K562 (cell line): Measurements from ENCODE around the gene VTCN1. TPM values are rescaled to one million over a fixed set of nuclear protein-coding genes. Genes with fewer than 3 reads are reported as not detected.

ENCODE experiments used
- ATAC-seq: fragments of 200-7000 bp; cut with Tn5 transposase; 3 replicates; pipeline ENCODE4 v1.9.1; 2020; ENCODE audit warnings: moderate library complexity
- BruUV-seq: library from RNA; stranded (reverse); fragments of 400-500 nt; replicated peaks from 2 replicates; lab custom pipeline; 2021; lab: Mats Ljungman, UMichigan
- CTCF ChIA-PET: fragments of 300-600 bp; formaldehyde crosslinking; extraction: SDS; loops from one replicate; lab custom pipeline; 2021; ENCODE audit warnings: low intra/inter-chr PET ratio; lab: Yijun Ruan, JAX
- POLR2A ChIA-PET: fragments of 300-600, 350-650 bp; sonication (Branson Sonifier 250); formaldehyde crosslinking; extraction: SDS; loops from one replicate; lab custom pipeline; 2021; ENCODE audit warnings: antibody characterized with exemption, inconsistent platforms; lab: Yijun Ruan, JAX
- DNase-seq, 4 experiments: peaks; one replicate each; pipeline versions ENCODE4 v3.0.0 to v3.0.0-alpha.2; 2011 to 2018; ENCODE audit warnings: low spot score in 3 of 4, mixed read lengths in 3 of 4; ENCODE audit errors: extremely low read depth in 1 of 4
- FAIRE-seq: peaks from 2 replicates; lab custom pipeline; 2011; peaks lifted over from hg19 to GRCh38; lab: Jason Lieb, UNC
- H2AFZ ChIP-seq: 2 replicates; pipeline ENCODE4 v1.6.0; 2011; ENCODE audit warnings: low read depth, low read length, control low read depth, inconsistent platforms
- H3K27ac ChIP-seq: fragments of 200-600 bp; 3 replicates; pipeline ENCODE4 v1.8.0; 2011; ENCODE audit warnings: low read depth, mild to moderate bottlenecking, control low read depth, inconsistent platforms, low read length, moderate library complexity, mixed read lengths; ENCODE audit errors: extremely low read depth
- H3K27me3 ChIP-seq, 2 experiments: fragments of 300-600 bp in 1 of 2; 2 replicates in 1 of 2; 3 replicates in 1 of 2; pipeline versions ENCODE4 v1.6.0 to v1.8.0; 2011; ENCODE audit warnings: inconsistent platforms in 2 of 2, low read length in 2 of 2, mild to moderate bottlenecking in 1 of 2, mixed read lengths in 1 of 2, moderate library complexity in 1 of 2; ENCODE audit not compliant: control insufficient read depth in 2 of 2, insufficient read depth in 2 of 2
- H3K36me3 ChIP-seq: fragments of 300-600 bp; 3 replicates; pipeline ENCODE4 v1.8.0; 2011; ENCODE audit warnings: mild to moderate bottlenecking, low read length, inconsistent platforms; ENCODE audit not compliant: control insufficient read depth, insufficient read depth
- H3K4me1 ChIP-seq, 2 experiments: fragments of 200-600 bp in 1 of 2; replicated peaks in 1 of 2; 2 replicates in 1 of 2; 3 replicates in 1 of 2; pipeline versions ENCODE4 v1.5.1 to v1.8.0; 2011; ENCODE audit warnings: inconsistent platforms in 2 of 2, low read length in 2 of 2, mild to moderate bottlenecking in 1 of 2, mixed read lengths in 1 of 2, moderate library complexity in 1 of 2; ENCODE audit not compliant: control insufficient read depth in 2 of 2, insufficient read depth in 2 of 2
- H3K4me2 ChIP-seq: 2 replicates; pipeline ENCODE4 v1.6.1; 2011; ENCODE audit warnings: low read length, control low read depth, inconsistent platforms, mixed read lengths; ENCODE audit not compliant: insufficient read depth
- H3K4me3 ChIP-seq: fragments of 200-600 bp; sonication (generic), shearing (Covaris generic); 2 replicates; pipeline ENCODE4 v1.5.1; 2016; ENCODE audit warnings: control low read depth, inconsistent platforms
- H3K79me2 ChIP-seq: fragments of 200-600 bp; 3 replicates; pipeline ENCODE4 v1.8.0; 2011; ENCODE audit warnings: low read length, inconsistent platforms; ENCODE audit not compliant: control insufficient read depth, insufficient read depth
- H3K9ac ChIP-seq, 2 experiments: 2 replicates each; pipeline versions ENCODE4 v1.6.0 to v1.6.1; 2011; ENCODE audit warnings: low read depth in 2 of 2, low read length in 2 of 2, control low read depth in 1 of 2, inconsistent platforms in 1 of 2, mild to moderate bottlenecking in 1 of 2, mixed read lengths in 1 of 2; ENCODE audit not compliant: insufficient read depth in 1 of 2
- H3K9me1 ChIP-seq: one replicate; pipeline ENCODE4 v1.6.0; 2011; ENCODE audit warnings: inconsistent platforms, mild to moderate bottlenecking, low read length, moderate library complexity; ENCODE audit not compliant: control insufficient read depth, insufficient read depth
- H3K9me3 ChIP-seq: replicated peaks from 2 replicates; pipeline ENCODE4 v1.5.1; 2011; ENCODE audit warnings: low read depth, low read length, inconsistent platforms; ENCODE audit not compliant: control insufficient read depth, insufficient read depth
- H4K20me1 ChIP-seq: replicated peaks from 2 replicates; pipeline ENCODE4 v1.6.1; 2011; ENCODE audit warnings: low read length, inconsistent platforms, mixed read lengths; ENCODE audit not compliant: control insufficient read depth, insufficient read depth
- CBX5 ChIP-seq: IDR thresholded peaks from 2 replicates; pipeline ENCODE4 v1.6.1; 2014; ENCODE audit warnings: low read depth, borderline replicate concordance
- CGGBP1 ChIP-seq: fragments of 250-450 bp; sonication (Bioruptor Pico); IDR thresholded peaks from 2 replicates; pipeline ENCODE4 v1.9.0; 2021; ENCODE audit warnings: mild to moderate bottlenecking
- FOXJ2 ChIP-seq: fragments of 200-800 bp; sonication (Bioruptor generic); IDR thresholded peaks from 2 replicates; pipeline ENCODE4 v1.6.1; 2016; ENCODE audit warnings: missing genetic modification characterization, missing compliant biosample characterization
- FOXP1 ChIP-seq: sonication (generic); formaldehyde crosslinking; IDR thresholded peaks from 2 replicates; pipeline ENCODE4 v1.8.0; 2022; ENCODE audit warnings: mild to moderate bottlenecking, missing genetic modification reagents
- NR2C2 ChIP-seq, 2 experiments: fragments of 200-800 bp in 1 of 2; sonication (Bioruptor generic) in 1 of 2; sonication (generic) in 1 of 2; formaldehyde crosslinking in 1 of 2; IDR thresholded peaks; 2 replicates each; pipeline versions ENCODE4 v1.6.1 to v1.8.0; 2016 to 2022; ENCODE audit warnings: mild to moderate bottlenecking in 1 of 2, missing compliant biosample characterization in 1 of 2, missing genetic modification characterization in 1 of 2, missing genetic modification reagents in 1 of 2
- OTX1 ChIP-seq: fragments of 450-650 bp; formaldehyde crosslinking; IDR thresholded peaks from 2 replicates; pipeline ENCODE4 v1.4.0; 2022; ENCODE audit warnings: mild to moderate bottlenecking
- RBM15 ChIP-seq: fragments of 200-400 bp; formaldehyde crosslinking; IDR thresholded peaks from 2 replicates; pipeline ENCODE4 v1.6.1; 2018; ENCODE audit warnings: mild to moderate bottlenecking, low read length, moderate library complexity; ENCODE audit not compliant: insufficient read depth
- RFX5 ChIP-seq: IDR thresholded peaks from 2 replicates; pipeline ENCODE4 v1.6.1; 2011; ENCODE audit warnings: low read depth, mild to moderate bottlenecking, improper control_type of control experiment, low read length
- SMARCA4 ChIP-seq: fragments of 450-650 bp; IDR thresholded peaks from 2 replicates; pipeline ENCODE4 v1.6.1; 2016
- ZNF354B ChIP-seq: fragments of 250-450 bp; sonication (Bioruptor Pico); IDR thresholded peaks from 2 replicates; pipeline ENCODE4 v1.4.0; 2020
- ZNF717 ChIP-seq: fragments of 250-450 bp; sonication (Bioruptor Pico); IDR thresholded peaks from 2 replicates; pipeline ENCODE4 v1.5.0; 2021
- WGBS: fragments of 100-300 bp; shearing (Covaris generic); methylation state at CpG from one replicate; pipeline ENCODE4 v1.1.6; 2016; ENCODE audit warnings: low coverage, mixed read lengths; ENCODE audit not compliant: insufficient coverage; ENCODE audit errors: missing lambda C conversion rate; 5-methylcytosine and 5-hydroxymethylcytosine counted together
- in situ Hi-C: fragments of 300-500 bp; cut with MboI; formaldehyde crosslinking; loops from 4 replicates; pipeline ENCODE4 v1.15.0; 2018; ENCODE audit warnings: inconsistent platforms, mixed read lengths
- intact Hi-C: fragments of 100-400 bp; cut with micrococcal nuclease; formaldehyde crosslinking; loops from 2 replicates; pipeline ENCODE4 v1.14.2; 2022
- polyA plus RNA-seq, 8 experiments: library from polyadenylated mRNA; depleted of rRNA in 4 of 8; stranded (reverse) in 5 of 8; unstranded in 3 of 8; fragments of >200 nt; fragmentation: Nextera tagmentation in 2 of 8; fragmentation: Illumina TruSeq in 1 of 8; extraction: Ambion mirVana in 2 of 8; extraction: Trizol in 1 of 8; gene quantifications; 2 replicates each; pipeline versions ENCODE4 v1.2.1 to v1.2.3, GENCODE V29; 2011 to 2014; ENCODE audit warnings: inconsistent platforms in 1 of 8, missing spikeins in 1 of 8
- total RNA-seq, 7 experiments: library from RNA; depleted of rRNA in 6 of 7; stranded (reverse); fragments of >200 nt in 6 of 7; fragmentation: Illumina TruSeq in 2 of 7; extraction: Trizol in 2 of 7; gene quantifications; 2 replicates each; pipeline versions ENCODE4 v1.2.1 to v1.2.3, GENCODE V29; 2011 to 2021; ENCODE audit warnings: low replicate concordance in 1 of 7

Gene VTCN1
- total and polyA plus RNA-seq, 9 of the 15 experiments (the other 6 are each of a cell fraction or from before 2014, with no cell fraction given) = not detected

- H3K79me2 ChIP-seq = no peaks in the 10 kb centered on the region
- ATAC-seq (no peak), FAIRE-seq (no peak), DNase-seq (no peak)
- no peaks in the 10 kb centered on the region for H4K20me1 ChIP-seq
- H3K27ac ChIP-seq = no peak overlapping the region
- POLR2A ChIA-PET = interaction anchor here (0.9 kb wide), 1 partner anchor 35 kb away, joined by 4 read pairs; no protein-coding TSS in a partner anchor
- 3% methylated on average over 10 of the region's 12 CpGs for WGBS
- no peak overlapping the region for H3K9ac ChIP-seq
- no peak overlapping the region for H2AFZ ChIP-seq
- H3K27me3 ChIP-seq = peaks cover 14 to 40% of the 10 kb centered on the region in 2 experiments
- no peak for TF ChIP-seq RFX5
- TF ChIP-seq FOXJ2 = no peak
- no peak for TF ChIP-seq CBX5
- TF ChIP-seq ZNF717 = no peak
- TF ChIP-seq FOXP1 (CRISPR knock-in tag) = no peak
- no peak for TF ChIP-seq ZNF354B (CRISPR knock-in tag)
- no peak for TF ChIP-seq RBM15
- TF ChIP-seq CGGBP1 = no peak
- no peak for TF ChIP-seq OTX1
- TF ChIP-seq SMARCA4 = no peak
- TF ChIP-seq NR2C2 (CRISPR knock-in tag; IDR thresholded peaks at IDR 0.05) = no peak
- no peak for TF ChIP-seq NR2C2 (tag; IDR thresholded peaks at IDR 0.05)
- CTCF ChIA-PET = interaction anchor here (0.6 kb wide), 1 partner anchor 280 kb away, joined by 4 read pairs; no protein-coding TSS in a partner anchor
- H3K9me3 ChIP-seq = no peaks in the 10 kb centered on the region
- no peak overlapping the region for H3K4me2 ChIP-seq
- intact Hi-C loops = no loop called here
- in situ Hi-C loops = no loop called here
- H3K4me1 ChIP-seq = no peaks in the 10 kb centered on the region
- no peaks in the 10 kb centered on the region for H3K9me1 ChIP-seq
- no peaks in the 10 kb centered on the region for H3K36me3 ChIP-seq
- BruUV-seq = no TSS peak
- no peak overlapping the region for H3K4me3 ChIP-seq
Measured at GRCh38 chr1:117215733-117216462, 5.2 kb upstream of the VTCN1 start.
